ENCODE data around the gene RHOA.
"Not testable (repeated sequence)": the region's sequence is repeated elsewhere in the genome, so short reads cannot be mapped to it uniquely, and the experiment has no call there.

Gene RHOA

GRCh38 chr3:49410846-49411534 is 786 bp downstream of the RHOA start:
- Histone ChIP-seq H3K27me3 (replicated peaks; ENCODE audit: control insufficient read depth, insufficient read depth, low read length) (no peaks in the 10 kb centered on the region), H3K4me3 (replicated peaks; ENCODE audit: low read depth, low read length) (peak overlapping the region; percentile 87), H3K36me3 (ENCODE audit: control insufficient read depth, insufficient read depth, low read length) (peaks cover 7% of the 10 kb centered on the region)
- no peak for TF ChIP-seq CTCF (IDR thresholded peaks at IDR 0.05; ENCODE audit: insufficient read depth, low read length, poor library complexity, severe bottlenecking)
- DNase-seq (ENCODE audit: extremely low read depth, insufficient read length), result no peak

DNA sequence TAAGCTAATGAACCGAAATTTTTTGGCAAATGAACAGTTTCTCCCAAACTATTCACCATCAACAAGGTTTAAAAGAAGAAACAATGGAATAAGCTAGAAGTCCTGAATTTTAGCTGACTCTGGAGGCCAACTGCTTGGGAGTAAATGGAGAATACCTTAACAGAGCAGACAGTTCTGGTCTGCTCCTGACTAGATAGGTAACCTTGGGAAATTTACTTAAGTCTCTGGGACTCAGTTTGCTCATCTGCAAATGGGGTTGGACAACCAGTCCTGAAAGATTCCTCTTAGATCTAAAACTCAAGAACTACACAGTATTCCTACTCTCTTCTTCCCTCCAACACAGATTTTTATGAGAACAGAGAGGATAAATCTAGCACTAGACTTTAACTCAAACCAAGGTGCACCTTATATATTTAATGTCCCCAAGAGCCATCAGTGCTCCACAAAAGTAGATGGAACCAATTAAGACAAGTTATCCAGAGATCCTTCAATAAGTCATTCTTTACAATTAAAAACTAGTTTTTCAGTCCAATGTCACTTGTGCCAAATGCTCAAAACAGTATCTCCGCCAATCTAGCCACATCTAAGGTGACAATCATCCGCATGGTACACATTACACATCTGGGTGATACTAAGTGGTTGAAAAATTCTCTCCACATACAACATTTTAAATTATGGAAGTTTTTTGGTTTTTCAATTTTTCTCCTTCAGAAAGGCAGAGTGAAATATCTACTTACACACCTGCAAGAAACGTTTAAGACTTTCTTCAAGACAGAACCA is 1.5 kb downstream of the RHOA start:
- Histone ChIP-seq H3K4me3 (replicated peaks; ENCODE audit: low read depth, low read length) (peak overlapping the region; percentile 87), H3K36me3 (ENCODE audit: control insufficient read depth, insufficient read depth, low read length) (peaks cover 4% of the 10 kb centered on the region; the same call in 1 of the 2 replicates), H3K27me3 (replicated peaks; ENCODE audit: control insufficient read depth, insufficient read depth, low read length) (no peaks in the 10 kb centered on the region)
- TF ChIP-seq CTCF (IDR thresholded peaks at IDR 0.05; ENCODE audit: insufficient read depth, low read length, poor library complexity, severe bottlenecking), result no peak
- no peak for DNase-seq (ENCODE audit: extremely low read depth, insufficient read length)

DNA sequence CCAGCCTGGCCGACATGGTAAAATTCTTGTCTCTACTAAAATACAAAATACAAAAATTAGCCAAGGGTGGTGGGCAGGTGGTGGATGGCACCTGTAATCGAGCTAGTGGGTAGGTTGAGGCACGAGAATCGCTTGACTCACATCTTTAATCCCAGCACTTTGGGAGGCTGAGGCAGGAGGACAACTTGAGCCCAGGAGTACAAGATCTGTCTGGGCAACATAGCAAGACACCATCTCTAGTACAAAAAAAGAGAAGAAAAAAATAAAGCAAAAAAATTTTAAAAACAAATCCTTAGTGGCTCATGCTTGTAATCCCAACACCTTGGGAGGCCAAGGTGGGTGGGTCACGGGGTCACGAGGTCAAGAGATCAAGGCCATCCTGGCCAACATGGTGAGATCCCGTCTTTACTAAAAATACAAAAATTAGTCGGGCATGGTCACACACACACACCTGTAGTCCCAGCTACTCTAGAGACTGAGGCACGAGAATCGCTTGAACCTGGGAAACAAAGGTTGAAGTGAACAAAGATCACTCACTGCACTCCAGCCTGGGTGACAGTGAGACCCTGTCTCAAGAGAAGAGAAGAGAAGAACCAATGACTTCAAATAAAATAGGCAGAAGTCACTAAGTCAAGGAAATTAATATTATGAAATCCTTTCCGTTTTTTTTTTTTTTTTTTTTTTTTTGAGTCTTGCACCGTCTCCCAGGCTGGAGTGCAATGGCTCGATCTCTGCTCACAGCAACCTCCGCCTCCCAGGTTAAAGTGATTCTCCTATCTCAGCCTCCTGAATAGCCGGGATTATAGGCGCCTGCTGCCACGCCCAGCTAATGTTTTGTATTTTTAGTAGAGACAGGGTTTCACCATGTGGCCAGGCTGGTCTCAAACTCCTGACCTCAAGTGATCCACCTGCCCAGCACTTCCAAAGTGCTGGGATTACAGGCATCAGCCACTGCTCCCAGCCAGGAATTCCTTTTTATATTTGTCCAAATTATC is 4.9 kb downstream of the RHOA start:
- Histone ChIP-seq H3K36me3 (ENCODE audit: control insufficient read depth, insufficient read depth, low read length) (peaks cover 1% of the 10 kb centered on the region), H3K4me3 (replicated peaks; ENCODE audit: low read depth, low read length) (no peak overlapping the region), H3K27me3 (replicated peaks; ENCODE audit: control insufficient read depth, insufficient read depth, low read length) (no peaks in the 10 kb centered on the region)
- no peak for TF ChIP-seq CTCF (IDR thresholded peaks at IDR 0.05; ENCODE audit: insufficient read depth, low read length, poor library complexity, severe bottlenecking)
- DNase-seq (ENCODE audit: extremely low read depth, insufficient read length), result no peak

- H3K27me3 ChIP-seq (replicated peaks; ENCODE audit: control insufficient read depth, insufficient read depth, low read length); DNase-seq (ENCODE audit: extremely low read depth, insufficient read length); H3K36me3 ChIP-seq (ENCODE audit: control insufficient read depth, insufficient read depth, low read length); H3K4me3 ChIP-seq (replicated peaks; ENCODE audit: low read depth, low read length): not testable (repeated sequence)
These were observed 6.2 kb downstream of the RHOA start for GRCh38 chr3:49405570-49405969.

GRCh38 chr3:49403891-49404290 is 7.9 kb downstream of the RHOA start:
- Histone ChIP-seq H3K27me3 (replicated peaks; ENCODE audit: control insufficient read depth, insufficient read depth, low read length) (no peaks in the 10 kb centered on the region), H3K36me3 (ENCODE audit: control insufficient read depth, insufficient read depth, low read length) (peaks cover 1% of the 10 kb centered on the region), H3K4me3 (replicated peaks; ENCODE audit: low read depth, low read length) (no peak overlapping the region)
- no peak for TF ChIP-seq CTCF (IDR thresholded peaks at IDR 0.05; ENCODE audit: insufficient read depth, low read length, poor library complexity, severe bottlenecking)
- no peak for DNase-seq (ENCODE audit: extremely low read depth, insufficient read length)

Measured in GM06990 (cell line).